Calu3 (cell line): ENCODE data around the gene DERL3. TPM values are rescaled to one million over a fixed set of nuclear protein-coding genes. Genes with fewer than 3 reads are reported as not detected.

Experiments used
- BruUV-seq: library from RNA; stranded (reverse); fragments of 400-500 nt; replicated peaks from 2 replicates; lab custom pipeline; 2021; lab: Mats Ljungman, UMichigan
- CTCF ChIA-PET: fragments of 300-600 bp; sonication (Branson Sonifier 250); formaldehyde crosslinking; loops from one replicate; lab custom pipeline; 2022; ENCODE audit warnings: antibody characterized with exemption; lab: Charles Lee
- DNase-seq: peaks from one replicate; pipeline ENCODE4 v3.0.0; 2022
- H3K27ac Mint-ChIP-seq: one replicate; pipeline ENCODE4 v1.8.0; 2022; ENCODE audit warnings: mixed read lengths; ENCODE audit not compliant: unreplicated experiment
- H3K27me3 Mint-ChIP-seq: one replicate; pipeline ENCODE4 v1.8.0; 2022; ENCODE audit warnings: mixed read lengths; ENCODE audit not compliant: unreplicated experiment
- H3K36me3 Mint-ChIP-seq: one replicate; pipeline ENCODE4 v1.8.0; 2022; ENCODE audit warnings: mild to moderate bottlenecking, moderate library complexity, mixed read lengths; ENCODE audit not compliant: insufficient read depth, unreplicated experiment
- H3K4me1 Mint-ChIP-seq: one replicate; pipeline ENCODE4 v1.8.0; 2022; ENCODE audit warnings: mild to moderate bottlenecking, low read depth, mixed read lengths; ENCODE audit not compliant: unreplicated experiment
- H3K4me3 Mint-ChIP-seq: one replicate; pipeline ENCODE4 v1.8.0; 2022; ENCODE audit warnings: mild to moderate bottlenecking, low read depth, moderate library complexity, mixed read lengths; ENCODE audit not compliant: unreplicated experiment
- H3K9me3 Mint-ChIP-seq: one replicate; pipeline ENCODE4 v1.8.0; 2022; ENCODE audit warnings: low read depth, mixed read lengths; ENCODE audit not compliant: unreplicated experiment
- CTCF ChIP-seq: fragments of 200-600 bp; IDR thresholded peaks from one replicate; pipeline ENCODE4 v1.8.0; 2022; ENCODE audit warnings: antibody characterized with exemption; ENCODE audit not compliant: unreplicated experiment
- intact Hi-C: fragments of 100-400 bp; cut with micrococcal nuclease; formaldehyde crosslinking; loops from one replicate; pipeline ENCODE4 v1.10.0; 2022; ENCODE audit not compliant: unreplicated experiment
- total RNA-seq: library from RNA; stranded (reverse); gene quantifications from 2 replicates; pipeline ENCODE4 v1.2.3, GENCODE V29; 2022

The DERL3 gene
- total RNA-seq, 1 experiment from 2014 or later = 3.7 TPM

- no peak for DNase-seq
- no TSS peak for BruUV-seq
- TF ChIP-seq CTCF = no peak
- CTCF ChIA-PET = no interaction called here
- no peak overlapping the region for H3K4me3 Mint-ChIP-seq
- no peaks in the 10 kb centered on the region for H3K4me1 Mint-ChIP-seq
- H3K9me3 Mint-ChIP-seq = no peaks in the 10 kb centered on the region
- H3K27me3 Mint-ChIP-seq = no peaks in the 10 kb centered on the region
- peaks cover 64% of the 10 kb centered on the region for H3K36me3 Mint-ChIP-seq
- H3K27ac Mint-ChIP-seq = peak overlapping the region; percentile 33
- intact Hi-C loops = no loop called here
Observed at GRCh38 chr22:23801886-23802377, 36.9 kb downstream of the DERL3 start.

- no peak for DNase-seq
- H3K27me3 Mint-ChIP-seq = no peaks in the 10 kb centered on the region
- TF ChIP-seq CTCF = no peak
- no peaks in the 10 kb centered on the region for H3K9me3 Mint-ChIP-seq
- peaks cover 63% of the 10 kb centered on the region for H3K36me3 Mint-ChIP-seq
- BruUV-seq = no TSS peak
- H3K4me1 Mint-ChIP-seq = no peaks in the 10 kb centered on the region
- no peak overlapping the region for H3K4me3 Mint-ChIP-seq
- intact Hi-C loops = no loop called here
- CTCF ChIA-PET = no interaction called here
- peak overlapping the region; percentile 33 for H3K27ac Mint-ChIP-seq
Observed at GRCh38 chr22:23801238-23801821, 37.5 kb downstream of the DERL3 start.

GRCh38 chr22:23800297-23801237 is 38.2 kb downstream of the DERL3 start:
- DNase-seq = no peak
- no peak overlapping the region for H3K4me3 Mint-ChIP-seq
- peaks cover 62% of the 10 kb centered on the region for H3K36me3 Mint-ChIP-seq

GRCh38 chr22:23796461-23796860 is 42.3 kb downstream of the DERL3 start:
- Mint-ChIP-seq H3K4me1 (no peaks in the 10 kb centered on the region), H3K36me3 (peaks cover 74% of the 10 kb centered on the region)
- CTCF ChIA-PET = no interaction called here

More at GRCh38 chr22:23800297-23801237, 38.2 kb downstream of the DERL3 start:
- H3K9me3 Mint-ChIP-seq = no peaks in the 10 kb centered on the region
- CTCF ChIA-PET = no interaction called here
- no peaks in the 10 kb centered on the region for H3K27me3 Mint-ChIP-seq
- no peak for TF ChIP-seq CTCF
- H3K27ac Mint-ChIP-seq = no peak overlapping the region
- no TSS peak for BruUV-seq
- intact Hi-C loops = no loop called here
- H3K4me1 Mint-ChIP-seq = no peaks in the 10 kb centered on the region

More at GRCh38 chr22:23796461-23796860, 42.3 kb downstream of the DERL3 start:
- BruUV-seq = no TSS peak
- no peak for TF ChIP-seq CTCF
- H3K27ac Mint-ChIP-seq = no peak overlapping the region
- DNase-seq = no peak
- H3K4me3 Mint-ChIP-seq = no peak overlapping the region
- intact Hi-C loops = no loop called here
- no peaks in the 10 kb centered on the region for H3K9me3 Mint-ChIP-seq
- no peaks in the 10 kb centered on the region for H3K27me3 Mint-ChIP-seq
